Measurements from ENCODE around the gene SOX6.

SOX6 gene

DNA sequence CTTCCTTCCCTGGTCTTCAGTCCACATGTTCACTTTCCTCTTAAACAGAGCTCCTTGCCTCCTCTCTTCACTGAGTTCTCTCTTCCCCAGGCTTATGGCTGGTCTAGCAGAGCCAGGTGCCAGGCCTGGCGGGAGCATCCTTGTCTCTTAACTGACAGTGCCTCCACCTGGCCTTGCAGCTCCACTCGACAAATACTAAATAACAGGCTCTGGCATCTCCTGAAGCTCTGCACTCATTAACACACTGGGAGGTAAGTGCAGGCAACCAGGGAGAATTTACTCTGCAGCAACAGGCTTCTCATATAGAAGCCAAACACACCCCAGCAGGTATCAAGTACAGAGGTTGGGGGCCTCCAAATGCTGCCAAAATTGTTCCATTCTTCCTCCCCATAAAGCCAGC lies 438.1 kb downstream of the SOX6 start:
- no peaks in the 10 kb centered on the region for H3K36me3 ChIP-seq (ENCODE audit: control insufficient read depth in 4 of 4, insufficient read depth in 4 of 4, low read length in 3 of 4)
- CTCF ChIA-PET = interaction anchor here (1.1 to 1.5 kb wide), 4 partner anchors 11 to 20 kb away, joined by 3 to 5 read pairs (median 4); no protein-coding TSS in a partner anchor
- no peak overlapping the region for H3K27ac ChIP-seq (ENCODE audit: insufficient read depth in 1 of 2, low read depth in 1 of 2, low read length in 2 of 2, poor library complexity in 1 of 2, severe bottlenecking in 2 of 2)
- no peaks in the 10 kb centered on the region for H3K4me1 ChIP-seq (ENCODE audit: control extremely low read depth in 1 of 4, control insufficient read depth in 4 of 4, insufficient read depth in 4 of 4, low read length in 3 of 4)
- 100% methylated on average over 2 of the region's 2 CpGs for WGBS (ENCODE audit: insufficient coverage)
- no peaks in the 10 kb centered on the region for H3K9me3 ChIP-seq (ENCODE audit: control extremely low read depth in 1 of 5, control insufficient read depth in 4 of 5, insufficient read depth in 2 of 5, low read depth in 1 of 5, low read length in 4 of 5)
- H3K27me3 ChIP-seq (replicated peaks in 2 of 5; ENCODE audit: control insufficient read depth in 4 of 5, insufficient read depth in 5 of 5, low read length in 4 of 5) = no peaks in the 10 kb centered on the region
- POLR2A ChIA-PET = no interaction called here
- DNase-seq = no peak
- no peak overlapping the region for H3K4me3 ChIP-seq (ENCODE audit: control insufficient read depth in 1 of 7, extremely low read depth in 1 of 7, insufficient read depth in 4 of 7, low read depth in 2 of 7, low read length in 6 of 7)
